Muscle of arm (tissue), 12 donors: ENCODE data around the gene C4orf33. TPM values are rescaled to one million over a fixed set of nuclear protein-coding genes. Genes with fewer than 3 reads are reported as not detected.
"Not testable (repeated sequence)": the region's sequence is repeated elsewhere in the genome, so short reads cannot be mapped to it uniquely, and the experiment has no call there.

Experiments
- DNase-seq: peaks from one replicate; pipeline ENCODE4 v3.0.0-alpha.2; 2013
- polyA plus RNA-seq, 12 donors: library from polyadenylated mRNA; unstranded; fragments of 120-200 nt; gene quantifications; one replicate each; pipeline ENCODE4 v1.2.1, GENCODE V29; 2013; ENCODE audit not compliant: insufficient read length in 12 of 12

Gene C4orf33
- polyA plus RNA-seq, 12 donors, result 4.2 to 13.5 (median 9.5) TPM; not detected in 2

GRCh38 chr4:129117705-129118104, 21.8 kb downstream of the C4orf33 start:
- no peak for DNase-seq

- not testable (repeated sequence) for DNase-seq
Measured at GRCh38 chr4:129126614-129127013, 30.7 kb downstream of the C4orf33 start.

DNA sequence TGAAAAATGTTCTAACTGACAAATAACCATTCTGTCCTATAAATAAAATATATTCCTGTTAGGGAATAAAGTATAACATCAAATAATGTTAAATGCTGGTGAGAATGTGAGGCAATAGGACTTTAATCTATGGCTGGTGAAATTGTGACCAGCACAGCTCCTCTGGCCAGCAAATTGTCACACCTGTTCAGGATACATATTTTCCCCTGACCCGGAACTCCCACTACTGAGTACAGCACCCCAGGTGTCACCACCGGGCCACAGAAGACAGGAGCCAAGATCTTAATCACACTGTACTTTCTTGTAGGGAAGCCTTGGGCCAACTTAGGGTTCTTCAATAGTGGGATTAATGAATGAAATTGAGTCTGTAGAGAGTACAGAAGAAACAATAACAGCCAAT, 33.2 kb downstream of the C4orf33 start:
- DNase-seq, result no peak

GRCh38 chr4:129131343-129131742, 35.4 kb downstream of the C4orf33 start:
- DNase-seq, result no peak

GRCh38 chr4:129136433-129136832, 40.5 kb downstream of the C4orf33 start:
- DNase-seq, result no peak

DNA sequence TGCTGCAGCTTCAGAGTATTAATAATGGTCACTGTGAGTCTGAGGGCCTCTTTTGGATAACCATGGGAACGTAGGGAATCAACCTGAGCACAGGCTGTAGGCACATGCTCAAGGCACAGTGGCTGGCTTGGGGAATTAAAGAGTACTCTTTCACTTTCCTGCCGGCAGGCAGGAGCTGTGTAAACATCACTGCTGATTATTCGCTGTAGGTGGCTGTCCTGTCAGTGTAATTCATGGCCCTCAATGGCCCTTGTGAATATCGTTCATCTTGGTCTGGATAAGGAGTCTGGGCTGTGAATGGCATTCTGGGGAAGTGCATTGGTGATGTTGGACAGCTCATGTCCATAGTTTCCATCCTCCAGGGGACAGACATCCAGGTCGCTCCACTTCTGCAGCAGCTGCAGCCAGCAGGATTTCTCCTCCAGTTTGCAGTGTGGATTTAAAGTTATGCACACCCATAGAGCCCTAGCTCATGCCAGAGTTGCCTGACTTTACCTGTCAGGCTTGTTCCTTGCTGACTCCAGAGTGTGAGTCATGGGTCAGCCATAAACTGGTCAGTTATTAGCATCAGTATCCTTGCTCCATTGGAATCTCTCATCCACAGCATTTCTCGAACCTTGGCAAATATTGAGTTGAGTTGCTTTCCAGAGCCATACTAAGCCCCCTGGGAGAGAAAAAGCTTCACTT, 43.0 kb downstream of the C4orf33 start:
- no peak for DNase-seq

- DNase-seq, result no peak
Measured at GRCh38 chr4:129140521-129140920, 44.6 kb downstream of the C4orf33 start.

DNA sequence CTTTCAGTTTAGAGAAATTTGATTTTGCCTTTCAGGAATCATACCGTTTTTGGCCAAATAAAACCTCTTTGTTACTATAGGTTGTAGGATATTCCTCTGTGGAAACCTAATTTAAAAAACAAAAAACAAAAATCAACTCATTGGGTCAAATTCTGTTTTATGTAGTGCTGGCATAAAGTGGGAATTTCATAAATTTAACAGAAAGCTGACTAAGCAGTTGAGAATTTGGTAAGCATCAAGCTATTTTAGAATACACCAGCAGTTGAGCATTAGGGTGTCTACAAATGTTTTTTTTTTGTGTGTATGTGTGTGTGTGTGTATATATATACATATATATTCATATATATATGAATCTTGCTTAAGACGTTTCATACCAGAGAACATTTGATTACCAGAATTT, 47.4 kb downstream of the C4orf33 start:
- DNase-seq, result no peak

- no peak for DNase-seq
Measured at GRCh38 chr4:129144755-129145206, 48.8 kb downstream of the C4orf33 start.

DNA sequence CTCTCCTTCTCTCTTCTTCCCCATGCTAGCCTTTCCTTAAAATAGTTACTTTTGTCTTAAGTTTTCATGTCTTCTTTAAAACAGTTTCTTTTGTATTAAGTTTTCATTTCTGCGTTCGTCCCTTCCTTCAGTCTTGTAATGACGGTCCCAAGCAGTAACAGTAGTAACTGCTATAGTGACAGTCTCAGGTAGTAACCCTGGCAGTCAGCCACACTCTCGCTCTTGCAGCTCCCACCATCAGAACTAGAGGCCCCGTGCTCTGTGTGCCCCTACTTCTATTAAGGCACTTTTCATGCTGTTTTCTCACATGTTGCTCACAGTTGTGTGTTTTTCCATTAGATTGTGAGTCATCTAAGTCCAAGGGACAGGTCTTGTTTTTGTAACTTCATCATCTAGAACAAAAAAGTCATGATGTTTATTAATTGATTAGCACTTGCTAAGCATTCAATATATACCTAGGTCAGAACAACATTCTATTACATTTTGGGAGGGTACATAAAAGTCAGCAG, 49.3 kb downstream of the C4orf33 start:
- DNase-seq, result no peak

- DNase-seq, result no peak
Measured at GRCh38 chr4:129146639-129147038, 50.7 kb downstream of the C4orf33 start.

DNA sequence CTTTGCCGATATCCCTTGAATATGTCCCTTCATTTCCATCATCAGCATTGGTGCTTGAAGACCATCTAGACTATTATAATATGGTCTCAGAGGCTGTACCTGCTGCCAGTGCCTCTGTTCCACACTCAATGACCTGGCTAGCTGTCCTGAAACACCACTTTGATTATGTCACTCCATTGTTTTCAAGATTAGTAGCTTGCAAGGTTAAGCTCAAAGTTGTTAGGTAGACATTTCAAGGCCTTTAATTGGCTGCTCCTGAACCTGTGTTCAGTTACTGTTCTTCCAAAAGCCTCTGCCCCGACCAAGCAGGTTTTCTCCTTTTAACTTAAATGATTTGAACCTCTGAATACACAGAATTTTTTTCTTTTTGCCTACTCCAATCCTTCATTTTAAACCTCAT, 52.9 kb downstream of the C4orf33 start:
- DNase-seq, result no peak

DNA sequence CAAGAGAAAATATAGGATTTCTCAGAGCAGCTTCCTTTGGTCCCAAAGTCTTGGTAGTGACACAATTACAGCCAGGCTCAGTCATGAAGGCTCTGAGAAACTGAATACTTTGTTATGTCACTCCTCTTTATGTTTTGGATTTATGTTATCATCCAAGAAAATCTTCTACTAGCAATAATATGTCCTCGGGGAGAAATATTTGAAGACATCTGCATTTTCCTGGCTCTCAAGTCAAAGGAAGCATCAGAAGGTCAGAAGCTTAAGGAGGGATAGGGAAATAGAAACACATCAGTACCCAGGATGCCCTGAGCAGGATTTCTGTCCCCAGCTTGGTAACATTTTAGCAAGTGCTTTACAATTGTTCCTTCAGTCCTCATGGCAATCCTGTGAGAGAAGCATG, 54.0 kb downstream of the C4orf33 start:
- no peak for DNase-seq

DNA sequence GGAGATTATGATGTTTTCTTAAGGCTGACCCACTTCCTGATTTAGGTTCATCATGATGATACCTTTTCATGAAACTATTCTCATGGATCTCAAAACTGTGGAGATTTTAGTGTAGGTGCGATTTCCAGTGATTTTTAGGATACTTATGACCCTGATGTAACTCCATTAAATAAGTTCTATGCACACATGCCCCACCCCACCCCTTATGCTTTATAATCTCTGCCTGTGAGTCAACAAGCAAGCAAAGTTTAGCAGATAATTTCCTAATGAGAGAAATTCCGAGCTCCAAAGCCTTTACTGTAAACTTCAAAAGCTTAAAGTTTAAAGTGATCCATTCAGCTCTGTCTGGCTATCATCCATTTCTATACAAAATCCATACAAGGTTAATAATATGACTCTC, 56.4 kb downstream of the C4orf33 start:
- DNase-seq, result no peak

DNA sequence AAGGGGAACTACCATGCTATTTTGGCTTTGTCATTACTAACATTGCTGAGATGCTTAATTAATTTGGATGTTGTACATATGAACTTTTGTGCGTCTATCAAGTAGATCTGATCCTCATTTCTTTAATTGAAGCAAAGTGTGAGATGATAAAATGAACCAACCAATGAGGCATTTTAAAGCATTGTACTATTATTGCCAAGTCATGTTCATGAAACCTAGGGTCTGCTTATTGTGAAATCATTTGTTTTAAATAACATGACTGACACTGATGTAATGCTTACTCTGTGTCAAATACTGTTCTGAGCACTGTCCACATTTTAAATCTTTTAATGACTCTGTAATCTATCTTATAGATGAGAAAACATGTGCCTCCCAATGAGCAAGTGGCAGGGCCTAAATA, 57.7 kb downstream of the C4orf33 start:
- DNase-seq, result no peak

DNA sequence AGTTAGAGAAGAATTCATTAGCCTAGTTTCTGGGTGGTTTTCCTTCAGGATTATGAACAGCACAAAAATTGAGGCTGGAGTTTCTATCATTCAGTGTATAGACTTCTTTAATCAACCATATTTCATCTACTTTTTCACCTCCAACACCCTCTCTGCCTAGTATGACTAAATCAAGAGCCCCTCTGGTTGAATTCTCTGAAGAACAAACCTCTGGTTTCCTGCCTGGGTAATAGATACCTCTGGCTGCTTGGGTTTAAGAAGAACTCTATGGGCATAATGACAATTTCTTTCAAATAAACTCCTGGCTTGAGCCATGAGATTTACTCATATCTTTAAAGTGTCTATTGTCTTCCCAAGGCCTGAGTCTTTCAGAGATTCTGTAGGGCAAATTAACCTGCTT, 66.5 kb downstream of the C4orf33 start:
- no peak for DNase-seq

- DNase-seq, result no peak
Measured at GRCh38 chr4:129163427-129163826, 67.5 kb downstream of the C4orf33 start.

DNA sequence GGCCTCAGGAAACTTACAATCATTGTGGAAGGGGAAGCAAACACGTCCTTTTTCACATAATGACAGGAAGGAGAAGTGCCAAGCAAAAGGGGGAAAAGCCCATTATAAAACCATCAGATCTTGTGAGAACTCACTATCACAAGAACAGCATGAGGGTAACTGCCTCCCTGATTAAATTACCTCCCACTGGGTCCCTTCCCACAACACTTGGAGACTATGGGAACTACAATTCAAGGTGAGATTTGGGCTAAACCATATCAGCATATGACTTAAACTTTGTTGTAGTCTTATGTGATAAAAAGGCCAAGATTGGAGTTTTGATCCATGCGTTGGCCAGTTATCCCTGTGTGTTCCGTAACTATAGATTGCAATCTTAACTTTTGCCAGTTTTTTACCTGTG, 68.3 kb downstream of the C4orf33 start:
- DNase-seq, result no peak

Other genes with a start within 250 kb of the C4orf33 start
- 10 to 100 TPM in 6 of 12 donors, 1 to 10 TPM in 5, not detected in 1; 6.8 to 17.6 (median 10.0) TPM for gene SCLT1, start 2.6 kb upstream of the C4orf33 start, polyA plus RNA-seq